ENCODE data around the gene HENMT1. TPM values are rescaled to one million over a fixed set of nuclear protein-coding genes. Genes with fewer than 3 reads are reported as not detected.
"Not testable (repeated sequence)": the region's sequence is repeated elsewhere in the genome, so short reads cannot be mapped to it uniquely, and the experiment has no call there.

The HENMT1 gene
- total RNA-seq (20.3 TPM), polyA plus RNA-seq (ENCODE audit: insufficient read depth in 1 of 8, insufficient read length in 8 of 8, low replicate concordance in 1 of 8) (10 to 100 TPM; 17.5 to 24.2 (median 19.9) TPM)
- long read RNA-seq, donor 1, partial matches to known transcripts = 0 of 4 reads
- long read RNA-seq, donor 1, other reads (novel, unspliced or antisense) = 0 of 4 reads
- long read RNA-seq, donor 2 = 0 reads
- long read RNA-seq, donor 3, transcript HENMT1-202 (8 exons, 1,874 nt) = major isoform, 5 of 10 reads
- long read RNA-seq, donor 3, partial matches to known transcripts = 0 of 10 reads
- long read RNA-seq, donor 3, other reads (novel, unspliced or antisense) = 0 of 10 reads
- long read RNA-seq, donor 4, partial matches to known transcripts = 0 of 4 reads
- long read RNA-seq, donor 4, other reads (novel, unspliced or antisense) = 0 of 4 reads
- long read RNA-seq, donor 5, transcript HENMT1-202 (8 exons, 1,874 nt) = minor isoform, 6 of 13 reads
- long read RNA-seq, donor 5, transcript HENMT1-203 (8 exons, 1,696 nt) = major isoform, 7 of 13 reads
- long read RNA-seq, donor 5, partial matches to known transcripts = 0 of 13 reads
- long read RNA-seq, donor 5, other reads (novel, unspliced or antisense) = 0 of 13 reads
- long read RNA-seq, donor 6, partial matches to known transcripts = 0 of 6 reads
- long read RNA-seq, donor 6, other reads (novel, unspliced or antisense) = 0 of 6 reads
- long read RNA-seq, donor 7, partial matches to known transcripts = 0 of 4 reads
- long read RNA-seq, donor 7, other reads (novel, unspliced or antisense) = 0 of 4 reads
- long read RNA-seq, donor 8, partial matches to known transcripts = 0 of 5 reads
- long read RNA-seq, donor 8, other reads (novel, unspliced or antisense) = 0 of 5 reads
- long read RNA-seq, donor 9, partial matches to known transcripts = 0 of 6 reads
- long read RNA-seq, donor 9, other reads (novel, unspliced or antisense) = 0 of 6 reads
- long read RNA-seq, donor 10, transcript HENMT1-202 (8 exons, 1,874 nt) = major isoform, 6 of 390 reads
- long read RNA-seq, donor 10, partial matches to known transcripts = 341 of 390 reads
- long read RNA-seq, donor 10, other reads (novel, unspliced or antisense) = 39 of 390 reads
- long read RNA-seq, donor 11, partial matches to known transcripts = 0 of 2 reads
- long read RNA-seq, donor 11, other reads (novel, unspliced or antisense) = 0 of 2 reads

GRCh38 chr1:108661030-108661609 is at the start of gene HENMT1:
Gene HENMT1 (minus strand): TSS chr1:108661093. CDS start chr1:108659884, 1,209 bp downstream.
- peak; percentile 90 for DNase-seq
- under 1% methylated on average over 81 of the region's 81 CpGs for WGBS (ENCODE audit: insufficient coverage)
- H3K4me1 ChIP-seq (ENCODE audit: control insufficient read depth, insufficient read depth, low read length) = peaks cover 9% of the 10 kb centered on the region
- H3K4me3 ChIP-seq (ENCODE audit: low read length) = peak within 1 kb of the TSS; percentile 65
- peak within 1 kb of the TSS; percentile 96 for H3K27ac ChIP-seq (ENCODE audit: low read length)
- H3K9me3 ChIP-seq (replicated peaks; ENCODE audit: control insufficient read depth, low read depth, low read length) = no peaks in the 10 kb centered on the region
- H3K27me3 ChIP-seq (ENCODE audit: control insufficient read depth, insufficient read depth, low read length) = no peaks in the 10 kb centered on the region
- peaks cover 2% of the 10 kb centered on the region for H3K36me3 ChIP-seq (ENCODE audit: control insufficient read depth, insufficient read depth, low read length)

- WGBS (ENCODE audit: insufficient coverage) = 66% methylated on average over 5 of the region's 7 CpGs
- no peaks in the 10 kb centered on the region for H3K9me3 ChIP-seq (replicated peaks; ENCODE audit: control insufficient read depth, low read depth, low read length)
- peak; percentile 42 for DNase-seq
- H3K27ac ChIP-seq (ENCODE audit: low read length) = no peak overlapping the region
- no peaks in the 10 kb centered on the region for H3K4me1 ChIP-seq (ENCODE audit: control insufficient read depth, insufficient read depth, low read length)
- H3K4me3 ChIP-seq (ENCODE audit: low read length) = no peak overlapping the region
- no peaks in the 10 kb centered on the region for H3K36me3 ChIP-seq (ENCODE audit: control insufficient read depth, insufficient read depth, low read length)
- peaks cover 6% of the 10 kb centered on the region for H3K27me3 ChIP-seq (ENCODE audit: control insufficient read depth, insufficient read depth, low read length)
Measured at GRCh38 chr1:108708691-108709660, 48.1 kb upstream of the HENMT1 start.

DNA sequence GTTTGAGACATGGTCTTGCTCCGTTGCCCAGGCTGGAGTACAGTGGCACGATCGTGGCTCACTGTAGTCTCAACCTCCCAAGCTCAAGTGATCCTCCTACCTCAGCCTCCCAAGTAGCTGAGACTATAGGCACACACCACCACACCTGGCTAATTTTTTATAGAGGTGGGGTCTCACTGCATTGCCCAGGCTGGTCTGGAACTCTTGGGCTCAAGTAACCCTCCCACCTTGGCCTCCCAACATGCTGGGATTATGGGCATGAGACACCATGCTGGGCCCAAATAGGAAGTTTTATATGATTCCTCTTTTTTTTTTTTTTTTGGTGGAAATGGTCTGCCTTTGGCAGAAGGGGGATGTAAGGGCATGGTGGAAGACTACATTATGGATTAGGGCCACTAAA is 45.8 kb upstream of the HENMT1 start:
- no peak for DNase-seq
- WGBS (ENCODE audit: insufficient coverage) = no CpG with 5 or more reads among the region's 3 CpGs
- Histone ChIP-seq H3K27me3 (ENCODE audit: control insufficient read depth, insufficient read depth, low read length) (peaks cover 3% of the 10 kb centered on the region), H3K4me1 (ENCODE audit: control insufficient read depth, insufficient read depth, low read length) (no peaks in the 10 kb centered on the region), H3K27ac (ENCODE audit: low read length) (no peak overlapping the region), H3K9me3 (replicated peaks; ENCODE audit: control insufficient read depth, low read depth, low read length) (no peaks in the 10 kb centered on the region), H3K4me3 (ENCODE audit: low read length) (no peak overlapping the region), H3K36me3 (ENCODE audit: control insufficient read depth, insufficient read depth, low read length) (no peaks in the 10 kb centered on the region)

GRCh38 chr1:108704496-108704895 is 43.6 kb upstream of the HENMT1 start:
- H3K36me3 ChIP-seq (ENCODE audit: control insufficient read depth, insufficient read depth, low read length) = peaks cover 6% of the 10 kb centered on the region
- no peak overlapping the region for H3K27ac ChIP-seq (ENCODE audit: low read length)
- H3K4me1 ChIP-seq (ENCODE audit: control insufficient read depth, insufficient read depth, low read length) = no peaks in the 10 kb centered on the region
- 83% methylated on average over 1 of the region's 2 CpGs for WGBS (ENCODE audit: insufficient coverage)
- H3K9me3 ChIP-seq (replicated peaks; ENCODE audit: control insufficient read depth, low read depth, low read length) = no peaks in the 10 kb centered on the region
- H3K27me3 ChIP-seq (ENCODE audit: control insufficient read depth, insufficient read depth, low read length) = peaks cover 3% of the 10 kb centered on the region
- no peak for DNase-seq
- H3K4me3 ChIP-seq (ENCODE audit: low read length) = no peak overlapping the region

DNA sequence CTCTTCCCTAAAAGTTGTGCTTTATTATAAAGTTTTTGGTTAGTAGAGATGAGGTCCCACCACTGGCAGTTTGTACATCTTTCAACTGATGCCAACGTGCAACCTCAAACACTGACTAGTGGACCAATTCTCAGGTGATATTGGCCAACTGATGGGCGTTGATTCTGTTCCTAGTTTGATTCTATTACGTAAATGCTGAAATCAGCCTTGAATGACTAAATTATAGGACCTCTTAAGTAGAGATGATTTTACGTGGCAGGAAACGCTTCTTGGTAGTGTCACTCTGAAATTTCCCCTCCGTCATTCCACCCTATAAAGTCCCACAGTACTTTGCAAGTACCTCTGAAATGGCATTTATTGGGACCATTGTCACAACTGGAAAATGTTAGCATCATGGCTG is 43.0 kb upstream of the HENMT1 start:
- Histone ChIP-seq H3K36me3 (ENCODE audit: control insufficient read depth, insufficient read depth, low read length) (peaks cover 12% of the 10 kb centered on the region), H3K4me3 (ENCODE audit: low read length) (no peak overlapping the region), H3K27me3 (ENCODE audit: control insufficient read depth, insufficient read depth, low read length) (peaks cover 3% of the 10 kb centered on the region), H3K4me1 (ENCODE audit: control insufficient read depth, insufficient read depth, low read length) (no peaks in the 10 kb centered on the region), H3K27ac (ENCODE audit: low read length) (no peak overlapping the region), H3K9me3 (replicated peaks; ENCODE audit: control insufficient read depth, low read depth, low read length) (no peaks in the 10 kb centered on the region)
- 74% methylated on average over 6 of the region's 6 CpGs for WGBS (ENCODE audit: insufficient coverage)
- DNase-seq = no peak

DNA sequence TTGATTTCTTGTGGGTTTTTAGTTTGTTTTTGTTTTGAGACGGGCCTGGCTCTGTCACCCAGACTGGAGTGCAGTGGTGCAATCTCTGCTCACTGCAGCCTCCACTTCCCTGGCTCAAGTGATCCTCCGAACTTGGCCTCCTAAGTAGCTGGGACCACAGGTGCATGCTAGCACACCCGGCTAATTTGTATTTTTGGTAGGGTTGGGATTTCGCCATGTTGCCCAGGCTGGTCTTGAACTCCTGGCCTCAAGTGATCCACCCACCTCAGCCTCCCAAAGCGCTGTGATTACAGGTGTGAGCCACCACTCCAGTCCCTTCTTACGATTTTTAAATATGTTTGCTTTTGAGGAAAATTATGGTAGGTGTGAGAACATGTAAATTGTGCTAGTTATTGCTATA is 41.2 kb upstream of the HENMT1 start:
- peaks cover 20% of the 10 kb centered on the region for H3K36me3 ChIP-seq (ENCODE audit: control insufficient read depth, insufficient read depth, low read length)
- H3K27me3 ChIP-seq (ENCODE audit: control insufficient read depth, insufficient read depth, low read length); H3K4me3 ChIP-seq (ENCODE audit: low read length); DNase-seq; H3K27ac ChIP-seq (ENCODE audit: low read length); H3K9me3 ChIP-seq (replicated peaks; ENCODE audit: control insufficient read depth, low read depth, low read length); H3K4me1 ChIP-seq (ENCODE audit: control insufficient read depth, insufficient read depth, low read length): not testable (repeated sequence)
- 100% methylated on average over 1 of the region's 6 CpGs for WGBS (ENCODE audit: insufficient coverage)

GRCh38 chr1:108701176-108701849 is 40.4 kb upstream of the HENMT1 start:
- WGBS (ENCODE audit: insufficient coverage) = 83% methylated on average over 1 of the region's 5 CpGs
- no peak overlapping the region for H3K27ac ChIP-seq (ENCODE audit: low read length)
- no peaks in the 10 kb centered on the region for H3K9me3 ChIP-seq (replicated peaks; ENCODE audit: control insufficient read depth, low read depth, low read length)
- no peaks in the 10 kb centered on the region for H3K4me1 ChIP-seq (ENCODE audit: control insufficient read depth, insufficient read depth, low read length)
- peaks cover 3% of the 10 kb centered on the region for H3K27me3 ChIP-seq (ENCODE audit: control insufficient read depth, insufficient read depth, low read length)
- peaks cover 23% of the 10 kb centered on the region for H3K36me3 ChIP-seq (ENCODE audit: control insufficient read depth, insufficient read depth, low read length)
- no peak for DNase-seq
- H3K4me3 ChIP-seq (ENCODE audit: low read length) = no peak overlapping the region

DNA sequence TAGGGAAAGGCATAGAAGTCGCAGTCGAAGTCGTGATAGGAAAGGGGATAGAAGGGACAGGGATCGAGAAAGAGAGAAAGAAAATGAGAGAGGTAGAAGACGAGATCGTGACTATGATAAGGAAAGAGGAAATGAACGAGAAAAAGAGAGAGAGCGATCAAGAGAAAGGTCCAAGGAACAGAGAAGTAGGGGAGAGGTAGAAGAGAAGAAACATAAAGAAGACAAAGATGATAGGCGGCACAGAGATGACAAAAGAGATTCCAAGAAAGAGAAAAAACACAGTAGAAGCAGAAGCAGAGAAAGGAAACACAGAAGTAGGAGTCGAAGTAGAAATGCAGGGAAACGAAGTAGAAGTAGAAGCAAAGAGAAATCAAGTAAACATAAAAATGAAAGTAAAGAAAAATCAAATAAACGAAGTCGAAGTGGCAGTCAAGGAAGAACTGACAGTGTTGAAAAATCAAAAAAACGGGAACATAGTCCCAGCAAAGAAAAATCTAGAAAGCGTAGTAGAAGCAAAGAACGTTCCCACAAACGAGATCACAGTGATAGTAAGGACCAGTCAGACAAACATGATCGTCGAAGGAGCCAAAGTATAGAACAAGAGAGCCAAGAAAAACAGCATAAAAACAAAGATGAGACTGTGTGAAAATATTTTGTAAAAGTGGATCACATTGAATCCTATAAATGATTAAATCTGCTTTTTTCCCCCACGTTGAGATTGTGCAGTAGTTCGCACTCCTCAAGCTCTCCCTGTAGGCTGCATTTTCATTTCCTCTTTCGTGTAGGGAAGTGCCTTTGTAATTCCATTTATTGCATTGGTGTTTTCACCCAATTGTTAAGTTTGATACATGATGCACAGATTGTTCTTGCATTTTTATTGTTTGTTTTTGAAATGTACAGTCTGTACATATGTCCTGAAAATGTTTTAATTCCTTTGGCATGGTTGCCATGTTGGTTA is 38.8 kb upstream of the HENMT1 start:
- Histone ChIP-seq H3K27ac (ENCODE audit: low read length) (no peak overlapping the region), H3K9me3 (replicated peaks; ENCODE audit: control insufficient read depth, low read depth, low read length) (no peaks in the 10 kb centered on the region), H3K4me3 (ENCODE audit: low read length) (no peak overlapping the region), H3K36me3 (ENCODE audit: control insufficient read depth, insufficient read depth, low read length) (peaks cover 23% of the 10 kb centered on the region), H3K4me1 (ENCODE audit: control insufficient read depth, insufficient read depth, low read length) (no peaks in the 10 kb centered on the region), H3K27me3 (ENCODE audit: control insufficient read depth, insufficient read depth, low read length) (no peaks in the 10 kb centered on the region)
- peak; percentile 38 for DNase-seq
- 90% methylated on average over 14 of the region's 22 CpGs for WGBS (ENCODE audit: insufficient coverage)
